ENCODE results near the gene PSAP.

DNA sequence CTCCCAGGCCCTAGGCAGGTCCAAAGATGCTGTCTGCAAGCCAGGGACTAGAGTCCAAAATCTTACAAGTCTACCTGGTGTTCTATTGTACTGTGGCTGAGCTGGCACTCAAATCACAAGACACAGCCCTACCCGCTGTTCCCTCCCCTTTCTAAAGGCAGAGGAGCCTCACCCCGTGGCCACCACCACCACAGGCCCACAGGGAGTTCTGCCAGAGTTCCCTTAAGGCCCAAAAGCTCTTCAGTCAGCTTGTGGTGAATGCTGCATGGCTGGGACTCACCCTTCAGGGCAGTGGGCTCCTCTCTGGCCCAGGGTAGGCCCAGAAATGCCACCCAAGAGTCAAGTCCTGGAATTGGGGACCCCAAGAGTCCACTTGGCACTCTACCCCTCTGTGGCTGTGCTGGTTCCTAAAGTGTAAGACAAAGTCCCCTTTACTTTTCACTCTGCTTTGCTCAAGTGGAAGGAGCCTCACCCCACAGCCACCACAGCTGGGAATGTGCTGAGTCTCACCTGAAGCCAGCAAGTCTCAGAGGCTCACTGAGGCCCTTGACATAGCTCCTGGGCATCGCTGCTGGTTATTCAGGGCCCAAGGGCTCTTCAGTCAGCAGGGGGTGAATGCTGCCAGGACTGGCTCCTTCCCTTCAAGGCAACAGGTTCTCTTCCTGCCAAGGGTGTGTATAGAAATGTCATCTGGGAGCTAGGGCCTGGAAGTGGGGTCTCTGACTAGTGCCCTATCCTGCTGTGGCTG is 48.8 kb upstream of the PSAP start:
- TF ChIP-seq CTCF (IDR thresholded peaks at IDR 0.05) (no peak), POLR2A (IDR thresholded peaks at IDR 0.05) (no peak)
